GM06990 (cell line): Measurements from ENCODE around the gene BCL6B.

ENCODE experiments used
- DNase-seq: peaks from one replicate; pipeline ENCODE4 v3.0.0-alpha.2; 2011; ENCODE audit not compliant: insufficient read length; ENCODE audit errors: extremely low read depth
- H3K27me3 ChIP-seq: replicated peaks from 2 replicates; pipeline ENCODE4 v1.6.0; 2011; ENCODE audit warnings: low read length; ENCODE audit not compliant: control insufficient read depth, insufficient read depth
- H3K36me3 ChIP-seq: 2 replicates; pipeline ENCODE4 v1.5.1; 2011; ENCODE audit warnings: low read length; ENCODE audit not compliant: control insufficient read depth, insufficient read depth
- H3K4me3 ChIP-seq: replicated peaks from 2 replicates; pipeline ENCODE4 v1.5.1; 2011; ENCODE audit warnings: low read depth, mild to moderate bottlenecking, control low read depth, low read length
- CTCF ChIP-seq: IDR thresholded peaks from 2 replicates; pipeline ENCODE4 v1.5.1; 2011; ENCODE audit warnings: low read length, control low read depth, mild to moderate bottlenecking, inconsistent platforms; ENCODE audit not compliant: insufficient read depth, poor library complexity, severe bottlenecking

The BCL6B gene

GRCh38 chr17:7039832-7040231 lies 17.0 kb downstream of the BCL6B start:
- no peak for DNase-seq

GRCh38 chr17:7041607-7042500 lies 19.0 kb downstream of the BCL6B start:
- DNase-seq = no peak
- TF ChIP-seq CTCF = no peak
- H3K27me3 ChIP-seq = no peaks in the 10 kb centered on the region; the same call in 1 of the 2 replicates
- H3K36me3 ChIP-seq = peaks cover 1% of the 10 kb centered on the region
- peak overlapping the region; percentile 3; the same call in 1 of the 2 replicates for H3K4me3 ChIP-seq

More at GRCh38 chr17:7039832-7040231, 17.0 kb downstream of the BCL6B start:
- H3K4me3 ChIP-seq = no peak overlapping the region
- H3K27me3 ChIP-seq = no peaks in the 10 kb centered on the region; the same call in 1 of the 2 replicates
- TF ChIP-seq CTCF = no peak
- H3K36me3 ChIP-seq = peaks cover 1% of the 10 kb centered on the region

- H3K36me3 ChIP-seq = peaks cover 1% of the 10 kb centered on the region
- peak overlapping the region; percentile 3; the same call in 1 of the 2 replicates for H3K4me3 ChIP-seq
- no peak for TF ChIP-seq CTCF
- no peaks in the 10 kb centered on the region; the same call in 1 of the 2 replicates for H3K27me3 ChIP-seq
- DNase-seq = peak; percentile 54
Observed at GRCh38 chr17:7042501-7043181, 19.8 kb downstream of the BCL6B start.

GRCh38 chr17:7043182-7043496 lies 20.3 kb downstream of the BCL6B start:
- TF ChIP-seq CTCF = no peak
- Histone ChIP-seq H3K36me3 (peaks cover 1% of the 10 kb centered on the region), H3K27me3 (no peaks in the 10 kb centered on the region; the same call in 1 of the 2 replicates)

GRCh38 chr17:7043497-7044198 lies 20.8 kb downstream of the BCL6B start, which contains the start of gene SLC16A11:
Gene SLC16A11 (minus strand): TSS chr17:7044092. CDS start chr17:7043513, 579 bp downstream.
- DNase-seq = peak; percentile 61
- Histone ChIP-seq H3K4me3 (peak within 1 kb of the TSS; percentile 15; the same call in 1 of the 2 replicates), H3K27me3 (no peaks in the 10 kb centered on the region; the same call in 1 of the 2 replicates), H3K36me3 (no peaks in the 10 kb centered on the region; the same call in 1 of the 2 replicates)
- TF ChIP-seq CTCF = no peak

More at GRCh38 chr17:7043182-7043496, 20.3 kb downstream of the BCL6B start:
- H3K4me3 ChIP-seq = peak overlapping the region; percentile 11; the same call in 1 of the 2 replicates
- DNase-seq = peak; percentile 40
